Erythroblast (primary cell): Measurements from ENCODE around the gene SOBP.

Source experiments
- GATA1 ChIP-seq: IDR thresholded peaks from 2 replicates; pipeline ENCODE4 v1.6.1; 2011; ENCODE audit warnings: low read depth, mild to moderate bottlenecking, control low read depth, low read length, moderate library complexity
- POLR2A ChIP-seq: IDR thresholded peaks from 2 replicates; pipeline ENCODE4 v1.6.1; 2011; ENCODE audit warnings: mild to moderate bottlenecking, low read length

- no peak for TF ChIP-seq POLR2A
- TF ChIP-seq GATA1: no peak
Observed at GRCh38 chr6:107591346-107591745, 101.4 kb downstream of the SOBP start.
